Ascending aorta (tissue), 2 donors: ENCODE measurements around the gene UBE2D2. TPM values are rescaled to one million over a fixed set of nuclear protein-coding genes. Genes with fewer than 3 reads are reported as not detected.

Experiments used
- DNase-seq, 2 donors: peaks; one replicate each; pipeline ENCODE4 v3.0.0-alpha.2; 2019; ENCODE audit warnings: low spot score in 2 of 2
- H3K27ac ChIP-seq, 2 donors: fragments of 200-600 bp; sonication (generic); one replicate each; pipeline ENCODE4 v1.5.1; 2016 to 2017; ENCODE audit warnings: mild to moderate bottlenecking in 1 of 2
- H3K27me3 ChIP-seq: fragments of 200-600 bp; sonication (generic); one replicate; pipeline ENCODE4 v1.5.1; 2017
- H3K36me3 ChIP-seq, 2 donors: fragments of 200-600 bp; sonication (generic); one replicate each; pipeline ENCODE4 v1.5.1; 2016
- H3K4me1 ChIP-seq, 2 donors: fragments of 200-600 bp; sonication (generic); one replicate each; pipeline ENCODE4 v1.5.1; 2016 to 2017; ENCODE audit warnings: mild to moderate bottlenecking in 1 of 2
- H3K4me3 ChIP-seq, 2 donors: fragments of 200-600 bp; sonication (generic); one replicate each; pipeline ENCODE4 v1.5.1; 2016 to 2017; ENCODE audit warnings: mild to moderate bottlenecking in 1 of 2
- H3K9me3 ChIP-seq, 2 donors: fragments of 200-600 bp; sonication (generic); one replicate each; pipeline ENCODE4 v1.5.1; 2016
- CTCF ChIP-seq, 3 experiments: fragments of 200-600 bp in 2 of 3; fragments of 450-650 bp in 1 of 3; sonication (generic) in 2 of 3; IDR thresholded peaks; one replicate each; pipeline ENCODE4 v1.5.1; 2016 to 2019; ENCODE audit warnings: antibody characterized with exemption in 3 of 3, mild to moderate bottlenecking in 1 of 3, moderate library complexity in 1 of 3
- intact Hi-C: fragments of 100-400 bp; cut with DNase I; formaldehyde crosslinking; loops from one replicate; pipeline ENCODE4 v1.15.1; 2023
- total RNA-seq: library from RNA; depleted of rRNA; stranded (reverse); fragments of >200 nt; gene quantifications from one replicate; pipeline ENCODE4 v1.1.0, GENCODE V29; 2016

Gene UBE2D2
- total RNA-seq, 1 donor from 2014 or later, result 65.9 TPM

GRCh38 chr5:139649082-139649991 is 88.2 kb downstream of the UBE2D2 start:
- DNase-seq, result no peak
- TF ChIP-seq CTCF (IDR thresholded peaks at IDR 0.05), result no peak
- no peaks in the 10 kb centered on the region for H3K9me3 ChIP-seq
- no peaks in the 10 kb centered on the region for H3K27me3 ChIP-seq
- peak overlapping the region; percentile 96 for H3K27ac ChIP-seq
- H3K4me1 ChIP-seq, result peaks cover 15 to 37% of the 10 kb centered on the region in 2 donors
- H3K36me3 ChIP-seq, result no peaks in the 10 kb centered on the region
- peak overlapping the region; percentile 76 to 79 for H3K4me3 ChIP-seq
- intact Hi-C loops, result loop anchor here (2.0 kb wide), 1 partner anchor 47 kb away; no protein-coding TSS in a partner anchor

GRCh38 chr5:139650031-139650688 is 89.0 kb downstream of the UBE2D2 start:
- Histone ChIP-seq H3K27ac (peak overlapping the region; percentile 96), H3K9me3 (no peaks in the 10 kb centered on the region), H3K36me3 (no peaks in the 10 kb centered on the region), H3K4me1 (peaks cover 21 to 45% of the 10 kb centered on the region in 2 donors), H3K27me3 (no peaks in the 10 kb centered on the region), H3K4me3 (peak overlapping the region; percentile 76 to 79)
- intact Hi-C loops, result loop anchor here (1.0 kb wide), 1 partner anchor 17 kb away; no protein-coding TSS in a partner anchor
- TF ChIP-seq CTCF (IDR thresholded peaks at IDR 0.05), result peak; percentile 38 to 58 (median 38)
- DNase-seq, result no peak

- intact Hi-C loops, result loop anchor here (1.0 kb wide), 1 partner anchor 17 kb away; no protein-coding TSS in a partner anchor
- Histone ChIP-seq H3K27me3 (no peaks in the 10 kb centered on the region), H3K36me3 (no peaks in the 10 kb centered on the region), H3K4me1 (peaks cover 25 to 50% of the 10 kb centered on the region in 2 donors), H3K9me3 (no peaks in the 10 kb centered on the region), H3K27ac (peak overlapping the region; percentile 96), H3K4me3 (peak overlapping the region; percentile 76 to 79)
- TF ChIP-seq CTCF (IDR thresholded peaks at IDR 0.05), result no peak
- DNase-seq, result no peak
Observed at GRCh38 chr5:139650689-139651042, 89.5 kb downstream of the UBE2D2 start.

- peak in 1 of 2 donors; percentile 8 for DNase-seq
- no peaks in the 10 kb centered on the region for H3K9me3 ChIP-seq
- peaks cover 30 to 55% of the 10 kb centered on the region in 2 donors for H3K4me1 ChIP-seq
- intact Hi-C loops, result no loop called here
- no peak for TF ChIP-seq CTCF (IDR thresholded peaks at IDR 0.05)
- H3K4me3 ChIP-seq, result peak overlapping the region; percentile 76 to 79
- H3K36me3 ChIP-seq, result no peaks in the 10 kb centered on the region
- H3K27me3 ChIP-seq, result no peaks in the 10 kb centered on the region
- peak overlapping the region; percentile 96 for H3K27ac ChIP-seq
Observed at GRCh38 chr5:139651043-139651834, 90.1 kb downstream of the UBE2D2 start.
